Activated CD4-positive, CD25-positive, alpha-beta regulatory T cell treated with anti-CD3 and anti-CD28 coated beads, Interleukin-2, amount 50 U/mL, for 16 hours (primary cell): ENCODE data around the gene NPFF.
"Not testable (repeated sequence)": the region's sequence is repeated elsewhere in the genome, so short reads cannot be mapped to it uniquely, and the experiment has no call there.

Experiments used
- DNase-seq: peaks from one replicate; pipeline ENCODE4 v3.0.0-alpha.2; 2020; ENCODE audit warnings: low read depth, low spot score

Gene NPFF, protein sequence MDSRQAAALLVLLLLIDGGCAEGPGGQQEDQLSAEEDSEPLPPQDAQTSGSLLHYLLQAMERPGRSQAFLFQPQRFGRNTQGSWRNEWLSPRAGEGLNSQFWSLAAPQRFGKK

DNA sequence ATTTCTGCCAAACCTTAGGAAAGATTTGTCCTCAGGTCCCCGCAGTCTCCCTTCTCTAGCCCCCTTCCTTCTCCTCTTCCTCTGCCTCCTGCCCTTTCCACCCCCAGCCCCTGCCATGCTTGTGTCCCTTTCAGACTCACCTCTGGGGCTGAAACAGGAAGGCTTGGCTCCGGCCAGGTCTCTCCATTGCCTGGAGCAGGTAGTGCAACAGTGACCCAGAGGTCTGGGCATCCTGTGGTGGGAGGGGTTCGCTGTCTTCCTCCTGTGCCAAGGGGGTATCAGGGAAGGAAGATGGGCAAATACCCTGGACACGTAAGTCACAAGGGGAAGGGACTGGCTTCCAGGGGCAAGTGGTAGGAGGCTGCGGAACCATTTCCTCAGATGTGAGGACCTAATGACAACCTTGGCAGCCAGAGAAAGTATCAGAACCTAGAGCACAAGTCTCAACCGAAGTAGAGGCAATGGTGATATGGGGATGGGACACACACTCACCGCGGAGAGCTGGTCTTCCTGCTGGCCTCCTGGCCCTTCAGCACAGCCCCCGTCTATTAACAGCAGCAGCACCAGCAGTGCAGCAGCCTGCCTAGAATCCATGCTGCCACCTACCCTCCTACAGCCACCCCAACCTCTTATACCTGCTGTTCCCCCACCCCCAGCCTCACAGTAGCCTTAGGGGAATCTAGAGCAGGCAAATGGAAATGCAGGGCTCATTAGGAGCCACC is at the start of gene NPFF:
Gene NPFF, minus strand, starts transcription at position 604 of the 722 bp plus-strand sequence. Its CDS starts 10 bp downstream, at position 594.
- no peak for DNase-seq

- no peak for DNase-seq
Measured at GRCh38 chr12:53552361-53553327, 45.4 kb upstream of the NPFF start.

DNA sequence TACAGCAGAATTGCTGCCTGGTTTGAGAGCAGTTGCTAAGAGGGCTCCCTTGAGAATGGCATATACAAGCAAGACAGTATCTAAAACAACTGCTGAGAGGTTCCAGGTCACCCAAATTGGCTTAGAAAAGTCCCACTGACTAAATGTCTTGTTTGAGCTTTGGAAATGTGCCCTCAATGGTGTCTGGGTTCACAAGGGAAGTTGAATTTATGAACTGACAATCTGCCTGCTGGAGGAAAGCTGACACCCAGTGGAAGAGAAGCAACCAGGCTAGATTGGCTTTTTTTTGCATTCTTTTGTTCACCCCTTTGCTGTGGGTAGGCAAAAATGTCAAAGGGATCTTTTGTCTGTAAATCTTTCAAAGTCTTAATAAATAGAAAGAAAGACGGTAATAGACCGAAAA is 44.6 kb upstream of the NPFF start:
- DNase-seq: no peak

- DNase-seq: no peak
Measured at GRCh38 chr12:53550595-53550994, 43.3 kb upstream of the NPFF start.

DNA sequence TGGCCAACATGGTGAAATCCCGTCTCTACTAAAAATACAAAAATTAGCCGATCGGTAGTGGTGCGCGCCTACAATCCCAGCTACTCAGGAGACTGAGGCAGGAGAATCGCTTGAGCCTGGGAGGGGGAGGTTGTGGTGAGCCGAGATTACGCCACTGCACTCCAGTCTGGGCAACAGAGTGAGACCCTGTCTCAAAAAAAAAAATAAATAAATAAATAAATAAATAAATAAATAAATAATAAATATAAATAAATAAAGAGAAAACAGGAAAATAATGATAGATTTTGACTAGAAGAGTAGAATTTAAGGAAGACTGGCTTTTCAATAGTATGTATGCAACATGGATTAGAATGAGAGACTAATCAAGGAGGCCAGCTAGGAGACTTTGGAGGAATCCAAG is 42.8 kb upstream of the NPFF start:
- DNase-seq: not testable (repeated sequence)

DNA sequence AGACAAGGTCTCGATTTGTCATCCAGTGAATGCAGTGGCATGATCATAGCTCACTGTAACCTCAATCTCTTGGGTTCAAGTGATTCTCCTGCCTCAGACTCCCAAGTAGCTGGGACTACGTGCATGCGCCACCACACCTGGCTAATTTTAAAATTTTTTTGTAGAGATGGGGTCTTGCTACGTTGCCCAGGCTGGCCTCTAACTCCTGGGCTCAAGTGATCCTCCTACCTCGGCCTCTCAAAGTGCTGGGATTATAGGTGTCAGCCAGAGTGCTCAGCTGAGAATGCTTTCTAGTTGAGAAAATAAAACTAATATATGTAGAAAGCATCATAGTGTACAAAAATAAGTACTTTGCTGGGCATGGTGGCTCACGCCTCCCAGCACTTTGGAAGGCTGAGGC is 41.1 kb upstream of the NPFF start:
- DNase-seq: not testable (repeated sequence)

- peak; percentile 23 for DNase-seq
Measured at GRCh38 chr12:53543539-53543938, 36.3 kb upstream of the NPFF start.

DNA sequence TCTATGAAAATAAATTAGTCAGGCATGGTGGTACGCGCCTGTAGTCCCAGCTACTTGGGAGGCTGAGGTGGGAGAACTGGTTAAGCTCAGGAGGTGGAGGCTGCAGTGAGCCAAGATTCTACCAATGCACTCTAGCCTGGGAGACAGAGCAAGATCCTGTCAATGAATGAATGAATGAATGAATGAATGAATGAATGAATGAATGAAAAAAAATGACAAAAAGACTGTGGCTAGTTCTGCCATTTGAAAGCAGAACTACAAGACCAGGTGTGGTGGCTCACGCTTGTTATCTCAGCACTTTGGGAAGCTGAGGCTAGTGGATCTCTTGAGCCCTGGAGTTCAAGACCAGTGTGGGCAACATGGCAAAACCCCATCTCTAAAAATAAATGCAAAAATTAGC is 32.2 kb upstream of the NPFF start:
- no peak for DNase-seq

DNA sequence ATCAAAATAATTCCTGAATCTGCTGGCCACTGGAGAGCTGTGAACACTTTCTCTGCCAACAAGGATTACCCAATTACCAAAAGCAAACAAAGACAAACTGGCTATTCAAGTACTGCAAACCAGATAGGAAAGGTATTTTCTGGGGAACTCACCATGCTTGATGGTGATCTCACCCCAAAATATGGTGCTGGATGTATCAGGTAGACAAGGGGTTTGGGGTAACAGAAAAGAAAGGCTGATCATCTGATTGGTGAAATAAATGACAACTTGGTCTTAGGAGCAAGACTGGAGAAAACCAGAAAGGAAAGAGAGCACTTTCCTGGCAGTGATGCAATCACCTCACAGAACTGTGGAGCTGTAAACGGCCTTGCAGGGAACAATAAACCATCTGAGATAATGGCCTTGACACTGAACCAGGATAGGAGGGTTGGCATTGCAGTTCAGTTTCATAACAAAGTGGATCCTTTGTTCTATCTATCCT is 31.0 kb upstream of the NPFF start:
- no peak for DNase-seq

DNA sequence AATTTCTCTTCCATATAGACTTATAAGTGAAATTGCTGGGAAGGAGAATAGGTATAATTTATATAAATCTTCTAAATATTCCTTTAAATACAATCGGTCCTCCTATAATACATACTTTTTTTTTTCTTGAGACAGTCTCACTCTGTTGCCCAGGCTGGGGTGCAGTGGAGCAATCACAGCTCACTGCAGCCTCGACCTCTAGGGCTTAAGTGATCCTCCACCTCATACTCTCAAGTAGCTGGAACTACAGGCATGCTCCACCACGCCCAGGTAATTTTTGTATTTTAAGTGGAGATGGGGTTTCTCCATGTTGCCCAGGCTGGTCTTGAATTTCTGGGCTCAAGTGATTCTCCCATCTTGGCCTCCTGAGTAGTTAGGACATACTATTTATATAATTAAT is 29.7 kb upstream of the NPFF start:
- no peak for DNase-seq

- DNase-seq: no peak
Measured at GRCh38 chr12:53533471-53533870, 26.2 kb upstream of the NPFF start.

- no peak for DNase-seq
Measured at GRCh38 chr12:53532524-53533445, 25.5 kb upstream of the NPFF start.

GRCh38 chr12:53532021-53532420 is 24.7 kb upstream of the NPFF start:
- no peak for DNase-seq

- DNase-seq: no peak
Measured at GRCh38 chr12:53530920-53531319, 23.6 kb upstream of the NPFF start.

DNA sequence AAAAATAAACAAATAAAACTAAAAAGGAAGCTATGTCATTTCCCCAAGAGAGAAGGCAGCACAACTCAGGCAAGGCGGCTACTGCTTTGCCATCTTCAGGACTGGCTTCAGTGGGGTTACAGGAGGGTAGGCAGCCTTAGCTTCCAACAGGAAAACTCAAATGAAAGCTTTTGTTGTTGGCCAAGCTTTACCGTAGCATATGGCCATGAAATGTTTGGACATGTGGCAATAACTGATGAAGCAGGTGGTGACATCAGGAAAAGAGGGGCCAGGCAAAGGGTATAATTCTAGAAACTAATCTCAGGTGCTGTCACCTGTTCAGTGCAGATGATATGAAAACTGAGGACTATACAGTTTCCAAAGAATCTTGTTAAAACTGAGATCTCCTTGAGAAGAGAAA is 22.8 kb upstream of the NPFF start:
- no peak for DNase-seq

- DNase-seq: no peak
Measured at GRCh38 chr12:53524476-53524875, 17.2 kb upstream of the NPFF start.

- DNase-seq: no peak
Measured at GRCh38 chr12:53523131-53523530, 15.8 kb upstream of the NPFF start.

GRCh38 chr12:53518381-53518780 is 11.1 kb upstream of the NPFF start:
- no peak for DNase-seq

DNA sequence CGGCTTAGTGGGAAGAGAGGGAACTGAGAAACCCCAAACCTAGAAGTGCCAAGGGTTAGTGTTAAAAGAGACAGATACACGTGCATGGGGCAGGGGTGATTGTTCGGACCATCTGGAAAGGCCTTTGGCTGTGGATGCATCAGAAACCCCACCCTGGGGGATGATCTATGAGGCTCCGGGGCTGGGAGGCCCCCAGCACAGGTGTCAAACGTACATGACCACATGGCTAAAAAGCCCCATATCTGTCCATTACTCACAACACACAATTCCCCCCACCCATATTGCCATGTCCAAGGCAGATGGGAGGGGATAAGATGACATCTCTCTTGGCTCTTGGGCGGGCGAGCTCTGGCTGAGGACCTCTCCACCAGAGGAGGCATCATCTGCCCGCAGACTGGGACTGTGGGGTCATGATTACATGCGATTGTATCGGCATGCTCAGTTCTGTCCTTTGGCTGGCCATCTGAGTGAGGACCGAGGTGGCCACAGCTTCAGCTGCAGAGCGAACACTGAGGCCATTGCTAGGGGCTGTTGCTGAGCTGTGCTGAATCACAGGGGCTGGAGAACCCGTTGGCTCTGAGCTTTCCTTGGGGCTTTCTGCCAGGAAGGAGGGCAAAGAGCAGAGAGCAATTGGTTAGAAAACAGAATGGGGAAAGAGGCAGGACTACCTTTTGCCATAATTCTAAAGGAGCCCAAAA is 9.6 kb upstream of the NPFF start:
- no peak for DNase-seq

DNA sequence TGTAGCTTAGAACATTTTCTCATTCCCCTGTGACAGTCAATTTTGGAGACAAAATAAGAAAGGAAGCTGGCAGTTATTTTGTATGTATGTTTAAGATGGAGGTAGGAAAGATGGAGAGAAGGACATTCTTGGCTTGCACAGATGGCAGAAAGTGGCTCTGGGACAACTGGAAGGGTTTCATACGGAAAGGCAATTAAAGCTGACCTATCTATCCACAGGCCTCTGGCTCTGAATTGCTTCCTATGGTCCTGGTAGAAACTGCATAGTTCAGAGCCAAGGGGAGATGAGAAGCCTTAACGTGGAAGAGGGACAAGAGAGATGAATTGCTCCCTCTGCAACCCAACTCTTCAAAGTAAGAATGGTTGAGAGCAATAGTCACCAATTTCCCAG is 8.0 kb upstream of the NPFF start:
- DNase-seq: no peak
